Fibroblast of the aortic adventitia (primary cell): ENCODE data around the gene KLRF1. TPM values are rescaled to one million over a fixed set of nuclear protein-coding genes. Genes with fewer than 3 reads are reported as not detected.

Experiments used
- DNase-seq: peaks from one replicate; pipeline ENCODE4 v3.0.0-alpha.2; 2010; ENCODE audit warnings: low read depth
- H3K4me3 ChIP-seq: 2 replicates; pipeline ENCODE4 v1.5.1; 2011; ENCODE audit warnings: low read depth, mild to moderate bottlenecking, control low read depth, low read length, moderate library complexity
- CTCF ChIP-seq: IDR thresholded peaks from 2 replicates; pipeline ENCODE4 v1.5.1; 2011; ENCODE audit warnings: mild to moderate bottlenecking, low read length, control low read depth, inconsistent platforms; ENCODE audit not compliant: insufficient read depth
- total RNA-seq: library from RNA; depleted of rRNA; stranded (reverse); fragments of >200 nt; gene quantifications from 2 replicates; pipeline ENCODE4 v1.2.3, GENCODE V29; 2012; ENCODE audit warnings: low replicate concordance

The KLRF1 gene
- total RNA-seq, 1 donor = not detected

GRCh38 chr12:9809338-9809737 lies 17.9 kb upstream of the KLRF1 start:
- H3K4me3 ChIP-seq = no peak overlapping the region
- no peak for TF ChIP-seq CTCF
- DNase-seq = no peak

DNA sequence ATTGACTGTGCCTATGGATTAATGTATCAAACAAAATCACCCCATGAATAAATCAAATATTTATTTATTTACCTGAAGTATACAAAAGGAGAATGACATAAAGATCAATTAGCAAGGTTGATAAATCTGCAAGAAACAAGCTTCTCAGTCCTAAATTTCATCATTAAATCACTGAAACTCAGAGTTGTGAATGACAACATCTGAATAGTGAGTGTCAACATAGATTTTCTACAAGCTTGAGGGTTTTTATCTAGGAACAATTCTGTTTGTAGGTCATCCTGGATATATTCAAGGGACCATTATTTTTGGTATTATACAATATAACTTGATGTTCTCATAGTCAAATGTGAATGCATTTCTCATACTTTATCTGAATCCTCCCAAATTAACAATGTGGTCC lies 17.4 kb upstream of the KLRF1 start:
- no peak overlapping the region for H3K4me3 ChIP-seq
- DNase-seq = no peak
- TF ChIP-seq CTCF = no peak

- no peak for DNase-seq
- H3K4me3 ChIP-seq = no peak overlapping the region
- TF ChIP-seq CTCF = no peak
Observed at GRCh38 chr12:9810671-9811070, 16.6 kb upstream of the KLRF1 start.

- TF ChIP-seq CTCF = no peak
- H3K4me3 ChIP-seq = no peak overlapping the region
- no peak for DNase-seq
Observed at GRCh38 chr12:9811621-9812020, 15.7 kb upstream of the KLRF1 start.

DNA sequence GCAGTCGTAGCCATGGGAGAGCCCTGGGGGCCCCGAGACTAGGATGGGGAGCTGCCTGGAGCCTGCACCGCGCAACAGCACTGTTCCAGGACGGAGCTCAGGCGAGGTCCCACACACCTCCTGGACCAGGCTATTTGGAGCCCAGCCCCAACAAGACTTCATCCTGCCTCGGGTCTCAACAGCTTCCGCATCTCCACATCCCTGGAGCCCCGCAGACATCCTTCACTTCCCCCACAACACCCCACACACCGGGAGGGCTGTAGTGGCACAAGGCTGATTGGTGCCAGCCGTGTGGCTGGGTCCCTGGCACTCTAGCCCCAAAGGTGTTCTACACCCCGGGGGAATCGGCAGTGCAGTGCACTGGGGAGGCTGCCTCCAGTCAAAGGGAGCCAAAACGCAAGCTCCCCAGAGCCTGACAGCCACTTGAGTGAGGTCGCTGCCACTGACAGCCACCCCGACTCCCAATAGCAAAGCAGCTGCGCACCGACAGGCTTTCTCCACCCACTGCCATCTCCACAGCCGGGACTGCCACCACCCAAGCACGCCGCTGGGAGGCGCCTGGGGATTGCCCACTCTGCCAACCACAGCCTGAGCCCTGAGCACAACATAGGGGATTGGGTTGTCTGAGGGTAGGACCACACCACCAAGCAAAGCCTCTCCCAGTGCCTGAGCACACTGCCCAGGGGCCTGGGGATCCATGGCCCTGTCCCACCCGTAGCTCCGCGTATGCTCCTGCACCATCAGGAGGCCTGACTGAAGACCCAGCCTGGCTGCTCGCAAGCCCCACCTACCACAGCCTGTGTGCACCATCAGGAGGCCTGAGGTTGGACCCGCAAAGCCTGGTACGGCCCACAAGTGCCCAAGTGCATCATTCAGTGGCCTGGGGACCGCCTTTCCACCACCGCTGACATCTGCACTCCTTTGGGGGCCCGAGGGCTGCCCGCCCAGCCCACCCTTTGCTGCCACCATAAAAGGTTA lies 13.2 kb upstream of the KLRF1 start:
- peak; percentile 46 for DNase-seq
- H3K4me3 ChIP-seq = peak overlapping the region; percentile 31
- peak; percentile 91 for TF ChIP-seq CTCF

GRCh38 chr12:9820281-9820930 lies 6.9 kb upstream of the KLRF1 start:
- no peak overlapping the region for H3K4me3 ChIP-seq
- no peak for DNase-seq
- no peak for TF ChIP-seq CTCF
